KMS-11 (cell line): Measurements from ENCODE around the gene HOXB3.

Experiments used
- H2AFZ ChIP-seq: fragments of 200-600 bp; sonication (generic); 2 replicates; pipeline ENCODE4 v1.6.1; 2016; ENCODE audit warnings: antibody characterized with exemption, mixed run types, low read depth
- H3K27ac ChIP-seq: fragments of 200-600 bp; sonication (generic); 2 replicates; pipeline ENCODE4 v1.6.1; 2016; ENCODE audit warnings: mild to moderate bottlenecking, mixed run types
- H3K27me3 ChIP-seq: fragments of 200-600 bp; sonication (generic); 2 replicates; pipeline ENCODE4 v1.6.1; 2017; ENCODE audit warnings: mild to moderate bottlenecking, low read depth, mixed run types, moderate library complexity; ENCODE audit not compliant: insufficient read depth
- H3K36me3 ChIP-seq: fragments of 200-600 bp; sonication (generic); 2 replicates; pipeline ENCODE4 v1.6.1; 2017; ENCODE audit warnings: mild to moderate bottlenecking, mixed run types; ENCODE audit not compliant: insufficient read depth
- H3K4me1 ChIP-seq: fragments of 200-600 bp; sonication (generic); 2 replicates; pipeline ENCODE4 v1.6.1; 2016; ENCODE audit warnings: mild to moderate bottlenecking, low read depth, mixed run types; ENCODE audit not compliant: poor library complexity, severe bottlenecking
- H3K4me2 ChIP-seq: fragments of 200-600 bp; sonication (generic); 2 replicates; pipeline ENCODE4 v1.7.0; 2016; ENCODE audit warnings: mild to moderate bottlenecking, mixed run types
- H3K4me3 ChIP-seq: fragments of 200-600 bp; sonication (generic); IDR thresholded peaks from 2 replicates; pipeline ENCODE4 v1.6.1; 2017; ENCODE audit warnings: low read depth, low read length, mixed read lengths; ENCODE audit not compliant: insufficient read depth
- H3K79me2 ChIP-seq: fragments of 200-600 bp; sonication (generic); 2 replicates; pipeline ENCODE4 v1.6.1; 2016; ENCODE audit warnings: low read depth, mixed run types; ENCODE audit not compliant: insufficient read depth
- H3K9ac ChIP-seq: fragments of 200-600 bp; sonication (generic); 2 replicates; pipeline ENCODE4 v1.6.1; 2016; ENCODE audit warnings: mild to moderate bottlenecking, mixed run types
- H4K20me1 ChIP-seq: fragments of 200-600 bp; sonication (generic); 2 replicates; pipeline ENCODE4 v1.6.1; 2016; ENCODE audit warnings: mild to moderate bottlenecking, mixed run types; ENCODE audit not compliant: insufficient read depth
- TF ChIP-seq, protein P1 (sequence below): fragments of 200-600 bp; sonication (generic); conservative IDR thresholded peaks from 2 replicates; pipeline ENCODE4 v1.6.1; 2017; ENCODE audit warnings: low read depth, mild to moderate bottlenecking, antibody characterized with exemption, low read length, moderate library complexity, mixed read lengths

The HOXB3 gene

DNA sequence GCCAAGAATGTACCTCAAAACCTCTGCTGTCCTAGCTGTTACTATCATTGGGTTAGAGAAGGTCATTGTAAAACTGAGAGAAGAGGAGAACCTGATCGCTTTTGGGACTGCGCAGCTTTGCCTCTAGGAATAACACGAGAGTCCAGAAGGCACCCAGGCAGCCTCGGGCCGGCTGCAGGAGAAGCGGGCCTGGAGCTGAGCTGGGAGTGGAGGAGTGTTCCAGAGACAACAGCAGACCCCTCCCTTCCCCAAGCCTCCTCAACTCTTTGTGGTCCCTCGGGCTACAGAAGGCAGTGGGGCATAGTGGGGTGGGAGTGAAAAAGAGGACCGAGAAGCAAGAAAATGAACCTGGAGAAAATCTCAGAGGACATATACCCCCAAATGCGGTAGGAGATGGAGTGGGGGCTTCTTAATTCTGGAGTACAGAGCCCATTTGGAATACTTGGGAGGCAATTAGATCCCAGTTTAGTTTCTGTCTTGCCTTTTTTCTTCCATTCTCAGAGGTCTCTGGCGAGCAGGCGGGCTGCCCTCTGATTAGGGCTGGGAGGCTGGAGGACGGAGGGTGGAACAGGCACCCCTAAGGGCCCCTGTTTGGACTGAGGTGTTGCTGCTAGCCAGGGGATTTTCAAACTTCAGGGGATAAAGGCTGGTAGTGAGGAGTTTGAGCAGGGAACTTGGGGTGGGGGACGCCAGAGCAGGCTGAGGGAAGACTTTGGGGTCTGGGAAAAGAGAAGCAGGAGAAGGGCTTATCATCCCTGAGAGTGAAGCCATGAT is 31.8 kb downstream of the HOXB3 start:
- no peaks in the 10 kb centered on the region for H3K27me3 ChIP-seq
- no peaks in the 10 kb centered on the region for H4K20me1 ChIP-seq
- no peak overlapping the region for H3K4me2 ChIP-seq
- no peaks in the 10 kb centered on the region for H3K4me1 ChIP-seq
- no peaks in the 10 kb centered on the region for H3K36me3 ChIP-seq
- no peak overlapping the region for H3K4me3 ChIP-seq
- no peak overlapping the region for H3K9ac ChIP-seq
- TF ChIP-seq, protein P1, sequence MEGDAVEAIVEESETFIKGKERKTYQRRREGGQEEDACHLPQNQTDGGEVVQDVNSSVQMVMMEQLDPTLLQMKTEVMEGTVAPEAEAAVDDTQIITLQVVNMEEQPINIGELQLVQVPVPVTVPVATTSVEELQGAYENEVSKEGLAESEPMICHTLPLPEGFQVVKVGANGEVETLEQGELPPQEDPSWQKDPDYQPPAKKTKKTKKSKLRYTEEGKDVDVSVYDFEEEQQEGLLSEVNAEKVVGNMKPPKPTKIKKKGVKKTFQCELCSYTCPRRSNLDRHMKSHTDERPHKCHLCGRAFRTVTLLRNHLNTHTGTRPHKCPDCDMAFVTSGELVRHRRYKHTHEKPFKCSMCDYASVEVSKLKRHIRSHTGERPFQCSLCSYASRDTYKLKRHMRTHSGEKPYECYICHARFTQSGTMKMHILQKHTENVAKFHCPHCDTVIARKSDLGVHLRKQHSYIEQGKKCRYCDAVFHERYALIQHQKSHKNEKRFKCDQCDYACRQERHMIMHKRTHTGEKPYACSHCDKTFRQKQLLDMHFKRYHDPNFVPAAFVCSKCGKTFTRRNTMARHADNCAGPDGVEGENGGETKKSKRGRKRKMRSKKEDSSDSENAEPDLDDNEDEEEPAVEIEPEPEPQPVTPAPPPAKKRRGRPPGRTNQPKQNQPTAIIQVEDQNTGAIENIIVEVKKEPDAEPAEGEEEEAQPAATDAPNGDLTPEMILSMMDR: no peak
- no peak overlapping the region for H3K27ac ChIP-seq
- no peaks in the 10 kb centered on the region for H3K79me2 ChIP-seq
- no peak overlapping the region for H2AFZ ChIP-seq

DNA sequence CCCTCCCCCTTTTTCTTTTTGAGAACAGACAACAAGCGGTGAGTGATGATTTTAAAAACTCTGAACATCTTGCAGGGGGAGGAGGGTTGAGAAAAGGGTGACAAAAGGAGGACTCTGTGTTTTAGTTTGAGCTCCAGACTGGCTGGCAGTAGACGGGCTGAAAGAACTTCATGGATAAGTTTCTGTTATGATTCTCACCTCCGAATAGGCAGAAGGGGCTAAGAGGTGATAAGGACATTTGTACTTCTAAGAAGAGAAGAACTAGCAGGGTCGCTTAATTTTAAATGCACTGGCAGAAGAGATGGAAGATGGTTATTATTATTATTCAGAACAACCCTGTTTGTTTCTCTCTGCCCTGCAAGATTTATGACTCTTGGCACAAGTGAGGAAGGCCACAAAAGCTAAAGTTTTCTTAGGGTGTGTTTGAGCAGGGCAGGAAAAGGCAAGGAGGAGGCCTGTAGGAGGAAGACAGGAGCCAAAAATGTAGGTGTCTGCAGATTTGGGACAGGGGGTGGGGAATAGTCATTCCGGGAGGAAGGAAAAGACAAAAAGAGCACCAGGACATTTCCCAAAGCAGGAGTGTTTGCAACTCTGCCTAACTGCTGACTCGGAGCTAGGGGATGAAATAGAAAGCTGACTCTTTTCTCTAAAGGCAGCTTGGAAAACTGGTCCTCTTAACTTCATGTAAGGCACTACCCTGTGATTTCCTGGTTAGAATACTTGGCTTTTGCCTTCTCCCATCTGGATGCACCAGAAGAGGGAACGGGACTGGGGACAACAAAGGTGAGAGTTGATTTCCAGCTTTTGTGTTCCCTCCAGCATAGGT is 33.3 kb downstream of the HOXB3 start:
- Histone ChIP-seq H3K9ac (no peak overlapping the region), H3K27ac (no peak overlapping the region), H2AFZ (no peak overlapping the region), H3K4me3 (no peak overlapping the region), H3K27me3 (no peaks in the 10 kb centered on the region), H3K4me1 (no peaks in the 10 kb centered on the region), H3K4me2 (no peak overlapping the region), H3K36me3 (no peaks in the 10 kb centered on the region), H3K79me2 (no peaks in the 10 kb centered on the region), H4K20me1 (no peaks in the 10 kb centered on the region)
- TF ChIP-seq, protein P1: no peak

DNA sequence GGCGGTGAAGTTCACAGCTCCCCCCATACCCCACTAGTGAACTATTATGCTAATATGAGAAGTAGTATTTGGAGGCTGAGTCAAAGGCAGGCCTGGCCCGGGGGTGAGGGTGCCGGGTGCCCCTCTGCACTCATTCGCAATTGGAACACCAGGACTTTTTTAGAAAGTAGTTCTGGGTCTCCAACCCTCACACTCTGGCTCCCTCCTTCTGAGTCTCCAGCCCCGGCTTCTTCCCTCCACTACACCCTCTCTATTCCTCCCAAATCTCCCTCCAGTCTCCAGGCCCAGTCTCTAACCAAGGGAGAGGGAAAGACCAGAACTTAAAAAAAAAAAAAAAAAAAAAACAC is 33.8 kb downstream of the HOXB3 start:
- TF ChIP-seq, protein P1: no peak
- no peaks in the 10 kb centered on the region for H3K27me3 ChIP-seq
- H2AFZ ChIP-seq: no peak overlapping the region
- H3K36me3 ChIP-seq: no peaks in the 10 kb centered on the region
- H3K4me1 ChIP-seq: no peaks in the 10 kb centered on the region
- no peak overlapping the region for H3K27ac ChIP-seq
- H3K4me3 ChIP-seq: no peak overlapping the region
- H3K4me2 ChIP-seq: no peak overlapping the region
- H4K20me1 ChIP-seq: no peaks in the 10 kb centered on the region
- no peak overlapping the region for H3K9ac ChIP-seq
- H3K79me2 ChIP-seq: no peaks in the 10 kb centered on the region

DNA sequence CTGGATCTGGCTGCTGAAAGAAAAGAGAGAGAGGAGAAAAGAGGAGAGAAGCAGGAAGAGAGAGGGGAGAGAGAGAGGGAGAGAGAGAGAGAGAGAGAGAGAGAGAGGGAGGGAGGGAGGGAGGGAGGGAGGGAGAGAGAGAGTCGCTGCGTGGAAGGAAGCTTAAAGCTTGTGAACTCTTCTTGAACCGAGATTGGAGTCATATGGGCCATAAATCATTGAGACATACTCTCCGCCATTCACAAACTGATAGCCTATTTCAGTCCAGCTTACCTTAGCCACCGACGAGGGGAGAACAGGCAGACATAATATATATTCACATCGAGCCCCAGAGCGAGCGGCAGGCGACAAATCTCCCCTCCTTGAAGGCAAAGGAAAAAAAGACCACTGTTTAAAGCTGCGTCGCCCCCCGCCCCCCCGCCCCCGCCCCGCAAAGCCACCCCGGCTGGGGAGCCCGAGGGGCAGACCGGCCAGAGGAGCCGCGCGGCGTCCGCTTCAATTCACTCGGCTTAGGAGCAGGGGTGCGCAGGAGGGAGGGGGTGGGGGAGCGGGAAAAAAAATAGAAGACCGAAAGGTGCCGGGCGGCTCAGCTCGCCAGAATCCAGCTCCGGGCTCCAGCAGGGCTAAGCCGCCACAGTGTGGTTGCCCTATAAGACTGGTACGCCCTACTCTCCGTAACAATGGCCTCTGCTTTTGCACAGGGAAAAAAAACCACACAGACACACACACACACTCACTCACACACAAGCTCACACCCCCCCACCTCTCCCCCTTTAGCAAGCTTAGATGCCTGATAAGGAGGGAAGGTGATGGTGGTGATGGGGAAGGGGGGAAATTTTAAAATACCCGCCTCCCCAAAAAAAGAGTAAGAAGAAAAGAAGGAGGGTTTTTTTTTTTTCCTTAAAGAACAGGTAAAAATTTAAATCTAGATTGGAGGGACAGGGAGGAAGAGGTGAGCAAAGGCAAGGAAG is 34.5 kb downstream of the HOXB3 start:
- no peaks in the 10 kb centered on the region for H3K36me3 ChIP-seq
- H3K27ac ChIP-seq: no peak overlapping the region
- no peak overlapping the region for H3K9ac ChIP-seq
- H3K79me2 ChIP-seq: no peaks in the 10 kb centered on the region
- no peaks in the 10 kb centered on the region for H4K20me1 ChIP-seq
- no peak overlapping the region for H3K4me3 ChIP-seq
- H3K27me3 ChIP-seq: no peaks in the 10 kb centered on the region
- H2AFZ ChIP-seq: no peak overlapping the region
- H3K4me1 ChIP-seq: no peaks in the 10 kb centered on the region
- TF ChIP-seq, protein P1: no peak
- no peak overlapping the region for H3K4me2 ChIP-seq
